CD4-positive, CD25-positive, alpha-beta regulatory T cell (primary cell): ENCODE results near the gene TPSG1. TPM values are rescaled to one million over a fixed set of nuclear protein-coding genes. Genes with fewer than 3 reads are reported as not detected.

Experiments used
- ATAC-seq, 2 donors: fragments of 150-1000 bp; cut with Tn5 transposase; one replicate each; pipeline ENCODE4 v1.10.0; 2021; ENCODE audit warnings: low read depth in 2 of 2, moderate number of reproducible peaks in 2 of 2, moderate library complexity in 1 of 2
- DNase-seq, 3 donors: peaks; one replicate each; pipeline versions ENCODE4 v3.0.0 to v3.0.0-alpha.2; 2012 to 2022; ENCODE audit warnings: mixed read lengths in 1 of 3
- H3K27ac ChIP-seq: one replicate; pipeline ENCODE4 v1.7.0; 2013; ENCODE audit warnings: mild to moderate bottlenecking, low read length; ENCODE audit not compliant: insufficient read depth, poor library complexity, severe bottlenecking
- H3K27me3 ChIP-seq: one replicate; pipeline ENCODE4 v1.7.0; 2013; ENCODE audit warnings: low read length; ENCODE audit not compliant: control insufficient read depth, insufficient read depth
- H3K36me3 ChIP-seq: one replicate; pipeline ENCODE4 v1.7.0; 2013; ENCODE audit warnings: mild to moderate bottlenecking, low read length, moderate library complexity; ENCODE audit not compliant: control insufficient read depth, insufficient read depth
- H3K4me1 ChIP-seq: 2 replicates; pipeline ENCODE4 v1.7.0; 2013; ENCODE audit warnings: mild to moderate bottlenecking, low read length; ENCODE audit not compliant: insufficient read depth, control insufficient read depth, poor library complexity, severe bottlenecking
- H3K4me3 ChIP-seq: one replicate; pipeline ENCODE4 v1.7.0; 2013; ENCODE audit warnings: low read depth, mild to moderate bottlenecking, low read length, moderate library complexity
- H3K9me3 ChIP-seq, 2 experiments: 1 replicate in 1 of 2; 2 replicates in 1 of 2; pipeline ENCODE4 v1.7.0; 2013; ENCODE audit warnings: low read length in 2 of 2, mild to moderate bottlenecking in 1 of 2, moderate library complexity in 1 of 2; ENCODE audit not compliant: control insufficient read depth in 2 of 2
- H3K27ac Mint-ChIP-seq, 3 donors: one replicate each; pipeline ENCODE4 v1.8.0; 2020 to 2022; ENCODE audit warnings: mild to moderate bottlenecking in 3 of 3, mixed read lengths in 3 of 3, moderate library complexity in 2 of 3
- H3K27me3 Mint-ChIP-seq: one replicate; pipeline ENCODE4 v1.8.0; 2022; ENCODE audit warnings: mild to moderate bottlenecking, mixed read lengths
- H3K36me3 Mint-ChIP-seq: one replicate; pipeline ENCODE4 v1.8.0; 2020; ENCODE audit warnings: mixed read lengths
- H3K4me1 Mint-ChIP-seq, 4 donors: one replicate each; pipeline ENCODE4 v1.8.0; 2020 to 2022; ENCODE audit warnings: mixed read lengths in 4 of 4, mild to moderate bottlenecking in 1 of 4
- H3K4me3 Mint-ChIP-seq, 4 donors: one replicate each; pipeline ENCODE4 v1.8.0; 2020 to 2022; ENCODE audit warnings: mild to moderate bottlenecking in 4 of 4, mixed read lengths in 4 of 4, moderate library complexity in 3 of 4
- H3K9me3 Mint-ChIP-seq, 7 donors: one replicate each; pipeline ENCODE4 v1.8.0; 2020 to 2022; ENCODE audit warnings: mixed read lengths in 7 of 7, mild to moderate bottlenecking in 3 of 7, moderate library complexity in 2 of 7
- polyA plus RNA-seq, 4 donors: library from polyadenylated mRNA; unstranded; fragments of 300-500 nt; fragmentation: Illumina TruSeq; gene quantifications; one replicate each; pipeline ENCODE4 v1.2.3, GENCODE V29; 2021
- total RNA-seq: library from RNA; stranded (reverse); gene quantifications from one replicate; pipeline ENCODE4 v1.2.3, GENCODE V29; 2022

The TPSG1 gene
- total and polyA plus RNA-seq, 5 donors from 2014 or later: not detected

- Histone ChIP-seq H3K27me3 (no peaks in the 10 kb centered on the region), H3K27ac (no peak overlapping the region), H3K4me3 (no peak overlapping the region), H3K4me1 (no peaks in the 10 kb centered on the region), H3K36me3 (no peaks in the 10 kb centered on the region), H3K9me3 (no peaks in the 10 kb centered on the region)
- H3K36me3 Mint-ChIP-seq: no peaks in the 10 kb centered on the region
- no peak overlapping the region for H3K27ac Mint-ChIP-seq
- peaks cover 0 to 1% (median 0%) of the 10 kb centered on the region in 7 donors for H3K9me3 Mint-ChIP-seq
- ATAC-seq: no peak
- no peak overlapping the region for H3K4me3 Mint-ChIP-seq
- no peaks in the 10 kb centered on the region for H3K27me3 Mint-ChIP-seq
- H3K4me1 Mint-ChIP-seq: no peaks in the 10 kb centered on the region
- DNase-seq: no peak
Observed at GRCh38 chr16:1218061-1218929, 6.8 kb downstream of the TPSG1 start.

GRCh38 chr16:1217526-1217925 lies 7.5 kb downstream of the TPSG1 start:
- H3K27me3 ChIP-seq: no peaks in the 10 kb centered on the region
- H3K4me3 ChIP-seq: no peak overlapping the region
- Mint-ChIP-seq H3K36me3 (no peaks in the 10 kb centered on the region), H3K27ac (no peak overlapping the region), H3K9me3 (peaks cover 0 to 1% (median 0%) of the 10 kb centered on the region in 7 donors), H3K4me1 (no peaks in the 10 kb centered on the region), H3K27me3 (no peaks in the 10 kb centered on the region), H3K4me3 (no peak overlapping the region)
- no peak for ATAC-seq
- no peak for DNase-seq
- H3K36me3 ChIP-seq: no peaks in the 10 kb centered on the region
- no peaks in the 10 kb centered on the region for H3K4me1 ChIP-seq
- H3K27ac ChIP-seq: no peak overlapping the region
- no peaks in the 10 kb centered on the region for H3K9me3 ChIP-seq

DNA sequence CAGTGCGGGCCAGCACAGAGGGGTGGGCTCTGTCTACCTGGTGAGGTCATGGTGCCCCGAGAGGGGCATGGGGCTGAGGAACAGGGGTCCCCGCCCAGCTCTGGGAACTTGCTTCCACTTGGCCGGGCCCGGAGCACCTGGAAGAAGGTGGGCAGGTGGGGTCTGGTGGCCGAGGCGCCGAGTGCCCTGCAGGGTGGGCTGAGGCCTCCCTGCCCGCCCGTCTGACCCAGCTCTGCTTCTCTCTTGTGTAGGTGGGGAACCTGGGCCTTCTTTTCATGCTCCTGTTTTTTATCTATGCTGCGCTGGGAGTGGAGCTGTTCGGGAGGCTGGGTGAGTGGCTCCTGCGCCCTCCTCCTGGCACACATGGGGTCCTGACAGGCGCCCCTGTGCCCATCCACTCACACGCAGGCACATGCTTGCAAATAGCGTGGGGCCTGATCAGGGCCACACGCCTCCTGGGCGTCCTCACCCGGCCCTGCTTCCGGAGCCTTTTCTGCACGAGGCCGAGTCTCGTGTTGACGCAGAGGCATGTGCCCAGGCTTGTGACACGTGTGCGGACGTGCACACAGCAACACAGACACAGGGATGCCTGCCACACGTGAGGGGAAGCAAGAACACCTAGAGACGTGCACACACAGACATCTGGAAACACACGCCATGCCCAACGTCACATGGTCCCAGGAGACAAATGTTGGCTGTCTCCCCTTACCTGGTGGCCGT lies 8.2 kb downstream of the TPSG1 start:
- no peaks in the 10 kb centered on the region for H3K4me1 Mint-ChIP-seq
- H3K27ac Mint-ChIP-seq: no peak overlapping the region
- DNase-seq (no peak), ATAC-seq (no peak)
- H3K36me3 Mint-ChIP-seq: no peaks in the 10 kb centered on the region
- H3K4me3 Mint-ChIP-seq: no peak overlapping the region
- Histone ChIP-seq H3K9me3 (no peaks in the 10 kb centered on the region), H3K4me3 (no peak overlapping the region), H3K27ac (no peak overlapping the region), H3K4me1 (no peaks in the 10 kb centered on the region), H3K27me3 (no peaks in the 10 kb centered on the region), H3K36me3 (no peaks in the 10 kb centered on the region)
- no peaks in the 10 kb centered on the region for H3K27me3 Mint-ChIP-seq
- H3K9me3 Mint-ChIP-seq: peaks cover 0 to 1% (median 0%) of the 10 kb centered on the region in 7 donors

- Histone ChIP-seq H3K9me3 (no peaks in the 10 kb centered on the region), H3K4me1 (no peaks in the 10 kb centered on the region), H3K4me3 (no peak overlapping the region), H3K36me3 (no peaks in the 10 kb centered on the region), H3K27me3 (no peaks in the 10 kb centered on the region), H3K27ac (no peak overlapping the region)
- Mint-ChIP-seq H3K4me3 (no peak overlapping the region), H3K27ac (no peak overlapping the region), H3K4me1 (no peaks in the 10 kb centered on the region), H3K36me3 (no peaks in the 10 kb centered on the region), H3K9me3 (peaks cover 0 to 1% (median 0%) of the 10 kb centered on the region in 7 donors), H3K27me3 (no peaks in the 10 kb centered on the region)
- ATAC-seq (no peak), DNase-seq (no peak)
Observed at GRCh38 chr16:1216296-1216619, 8.8 kb downstream of the TPSG1 start.

GRCh38 chr16:1215574-1216295 lies 9.3 kb downstream of the TPSG1 start:
- Histone ChIP-seq H3K4me3 (no peak overlapping the region), H3K9me3 (no peaks in the 10 kb centered on the region), H3K36me3 (no peaks in the 10 kb centered on the region), H3K27me3 (no peaks in the 10 kb centered on the region), H3K27ac (no peak overlapping the region), H3K4me1 (no peaks in the 10 kb centered on the region)
- ATAC-seq (no peak), DNase-seq (no peak)
- H3K27me3 Mint-ChIP-seq: no peaks in the 10 kb centered on the region
- H3K27ac Mint-ChIP-seq: no peak overlapping the region
- H3K36me3 Mint-ChIP-seq: no peaks in the 10 kb centered on the region
- H3K4me3 Mint-ChIP-seq: no peak overlapping the region
- H3K9me3 Mint-ChIP-seq: peaks cover 0 to 1% (median 0%) of the 10 kb centered on the region in 7 donors
- no peaks in the 10 kb centered on the region for H3K4me1 Mint-ChIP-seq

GRCh38 chr16:1214719-1215118 lies 10.3 kb downstream of the TPSG1 start:
- Mint-ChIP-seq H3K4me3 (no peak overlapping the region), H3K27me3 (no peaks in the 10 kb centered on the region), H3K9me3 (peaks cover 0 to 1% (median 0%) of the 10 kb centered on the region in 7 donors), H3K27ac (no peak overlapping the region), H3K36me3 (no peaks in the 10 kb centered on the region), H3K4me1 (no peaks in the 10 kb centered on the region)
- no peaks in the 10 kb centered on the region for H3K27me3 ChIP-seq
- H3K9me3 ChIP-seq: no peaks in the 10 kb centered on the region
- H3K4me3 ChIP-seq: no peak overlapping the region
- DNase-seq: no peak
- H3K4me1 ChIP-seq: no peaks in the 10 kb centered on the region
- no peaks in the 10 kb centered on the region for H3K36me3 ChIP-seq
- ATAC-seq: no peak
- H3K27ac ChIP-seq: no peak overlapping the region

GRCh38 chr16:1213796-1214372 lies 11.2 kb downstream of the TPSG1 start:
- Histone ChIP-seq H3K9me3 (no peaks in the 10 kb centered on the region), H3K36me3 (no peaks in the 10 kb centered on the region), H3K4me1 (no peaks in the 10 kb centered on the region), H3K27me3 (no peaks in the 10 kb centered on the region), H3K4me3 (no peak overlapping the region), H3K27ac (no peak overlapping the region)
- H3K36me3 Mint-ChIP-seq: no peaks in the 10 kb centered on the region
- peaks cover 0 to 1% (median 0%) of the 10 kb centered on the region in 7 donors for H3K9me3 Mint-ChIP-seq
- DNase-seq (no peak), ATAC-seq (no peak)
- no peak overlapping the region for H3K4me3 Mint-ChIP-seq
- no peaks in the 10 kb centered on the region for H3K4me1 Mint-ChIP-seq
- H3K27ac Mint-ChIP-seq: no peak overlapping the region
- no peaks in the 10 kb centered on the region for H3K27me3 Mint-ChIP-seq
